Measurements from ENCODE around the gene MRPS18A. TPM values are rescaled to one million over a fixed set of nuclear protein-coding genes. Genes with fewer than 3 reads are reported as not detected.

The MRPS18A gene
- total and polyA plus RNA-seq, 9 of the 15 experiments (the other 6 are each of a cell fraction or from before 2014, with no cell fraction given): 87.5 to 243 (median 125) TPM

DNA sequence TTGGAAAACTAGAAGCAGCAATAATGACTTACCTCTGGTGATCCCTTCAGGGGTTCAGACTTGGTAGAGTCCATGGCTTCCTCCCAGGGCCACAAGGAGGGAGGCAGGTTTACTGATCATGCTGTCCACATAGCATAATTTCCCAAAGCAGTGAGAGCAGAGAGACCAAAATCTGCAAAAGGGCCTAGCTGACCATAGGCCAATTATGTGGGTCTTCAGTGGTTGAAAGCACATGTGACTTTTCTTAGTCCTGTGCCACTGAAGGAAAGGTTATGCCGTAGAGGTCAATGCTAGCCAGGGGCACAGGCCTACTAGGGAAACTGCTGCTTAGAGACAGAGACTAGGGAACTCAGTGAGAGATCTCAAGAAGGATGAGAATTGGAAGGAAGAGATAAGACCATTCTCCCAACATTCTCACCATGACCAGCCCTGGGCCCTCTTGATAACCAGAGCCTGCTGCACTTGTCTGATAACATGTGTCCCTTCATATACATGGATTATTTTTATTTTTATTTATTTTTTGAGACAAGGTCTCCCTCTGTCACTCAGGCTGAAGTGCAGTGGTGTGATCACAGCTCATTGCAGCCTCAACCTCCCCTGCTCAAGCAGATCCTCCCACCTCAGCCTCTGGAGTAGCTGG, 56.5 kb downstream of the MRPS18A start (continued):
- TF ChIP-seq TCF7 (IDR thresholded peaks at IDR 0.05; ENCODE audit: borderline replicate concordance): no peak; the same call in 1 of the 2 replicates
- TF ChIP-seq ILK (tag; IDR thresholded peaks at IDR 0.05; ENCODE audit: borderline replicate concordance, low read depth): no peak
- TF ChIP-seq THRAP3 (IDR thresholded peaks at IDR 0.05; ENCODE audit: borderline replicate concordance): no peak
- TF ChIP-seq PHF21A (IDR thresholded peaks at IDR 0.05; ENCODE audit: borderline replicate concordance, low read depth): no peak
- no peak for TF ChIP-seq PTTG1 (tag; IDR thresholded peaks at IDR 0.05; ENCODE audit: low read depth)
- no peak for TF ChIP-seq NFIX (CRISPR knock-in tag; IDR thresholded peaks at IDR 0.05; ENCODE audit: low read depth)
- 0 out of 2 replicates have a peak, but pooled peaks have one; percentile 18 for TF ChIP-seq ZNF324 (CRISPR knock-in tag; IDR thresholded peaks at IDR 0.05)
- no peak for TF ChIP-seq PCBP2 (IDR thresholded peaks at IDR 0.05; ENCODE audit: low read depth, low read length, poor library complexity, severe bottlenecking)
- peak; percentile 15 for TF ChIP-seq ZFP36 (IDR thresholded peaks at IDR 0.05; ENCODE audit: low read depth, low read length, partially characterized antibody)
- no peak for TF ChIP-seq ZNF12 (CRISPR knock-in tag; IDR thresholded peaks at IDR 0.05)
- peak; percentile 100 for TF ChIP-seq POLR2AphosphoS5 (IDR thresholded peaks at IDR 0.05; ENCODE audit: control insufficient read depth, insufficient read depth, low read depth, low read length)
- TF ChIP-seq XRCC5 (IDR thresholded peaks at IDR 0.05; ENCODE audit: low read depth, low read length): no peak
- TF ChIP-seq SETDB1 (IDR thresholded peaks at IDR 0.05; ENCODE audit: low read length): no peak
- TF ChIP-seq, protein P1, sequence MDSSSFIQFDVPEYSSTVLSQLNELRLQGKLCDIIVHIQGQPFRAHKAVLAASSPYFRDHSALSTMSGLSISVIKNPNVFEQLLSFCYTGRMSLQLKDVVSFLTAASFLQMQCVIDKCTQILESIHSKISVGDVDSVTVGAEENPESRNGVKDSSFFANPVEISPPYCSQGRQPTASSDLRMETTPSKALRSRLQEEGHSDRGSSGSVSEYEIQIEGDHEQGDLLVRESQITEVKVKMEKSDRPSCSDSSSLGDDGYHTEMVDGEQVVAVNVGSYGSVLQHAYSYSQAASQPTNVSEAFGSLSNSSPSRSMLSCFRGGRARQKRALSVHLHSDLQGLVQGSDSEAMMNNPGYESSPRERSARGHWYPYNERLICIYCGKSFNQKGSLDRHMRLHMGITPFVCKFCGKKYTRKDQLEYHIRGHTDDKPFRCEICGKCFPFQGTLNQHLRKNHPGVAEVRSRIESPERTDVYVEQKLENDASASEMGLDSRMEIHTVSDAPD (CRISPR knock-in tag; IDR thresholded peaks at IDR 0.05): no peak
- TF ChIP-seq RCOR1 (IDR thresholded peaks at IDR 0.05; ENCODE audit: borderline replicate concordance in 1 of 2, low read depth in 2 of 2, low read length in 2 of 2): peak; percentile 78 to 97
- no peak for TF ChIP-seq ZNF140 (CRISPR knock-in tag; IDR thresholded peaks at IDR 0.05)
- TF ChIP-seq KAT8 (IDR thresholded peaks at IDR 0.05; ENCODE audit: low read depth): no peak
- TF ChIP-seq ESRRB (CRISPR knock-in tag; IDR thresholded peaks at IDR 0.05; ENCODE audit: borderline replicate concordance): no peak
- no peak for TF ChIP-seq MED1 (CRISPR knock-in tag; IDR thresholded peaks at IDR 0.05; ENCODE audit: borderline replicate concordance)
- peak; percentile 90 for TF ChIP-seq GATAD2A (IDR thresholded peaks at IDR 0.05)
- peak; percentile 96 for TF ChIP-seq ELF4 (CRISPR knock-in tag; IDR thresholded peaks at IDR 0.05)
- peak; percentile 26; the same call in 1 of the 2 replicates for TF ChIP-seq ELF1 (tag; IDR thresholded peaks at IDR 0.05)
- TF ChIP-seq MCM2 (IDR thresholded peaks at IDR 0.05; ENCODE audit: low read depth): no peak
- TF ChIP-seq, protein P2, sequence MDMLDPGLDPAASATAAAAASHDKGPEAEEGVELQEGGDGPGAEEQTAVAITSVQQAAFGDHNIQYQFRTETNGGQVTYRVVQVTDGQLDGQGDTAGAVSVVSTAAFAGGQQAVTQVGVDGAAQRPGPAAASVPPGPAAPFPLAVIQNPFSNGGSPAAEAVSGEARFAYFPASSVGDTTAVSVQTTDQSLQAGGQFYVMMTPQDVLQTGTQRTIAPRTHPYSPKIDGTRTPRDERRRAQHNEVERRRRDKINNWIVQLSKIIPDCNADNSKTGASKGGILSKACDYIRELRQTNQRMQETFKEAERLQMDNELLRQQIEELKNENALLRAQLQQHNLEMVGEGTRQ (CRISPR knock-in tag; IDR thresholded peaks at IDR 0.05): peak; percentile 50
- TF ChIP-seq ZFP1 (CRISPR knock-in tag; IDR thresholded peaks at IDR 0.05): no peak; the same call in 1 of the 2 replicates
